GM18502 (cell line): Measurements from ENCODE around the gene MFSD11.
"Not testable (repeated sequence)": the region's sequence is repeated elsewhere in the genome, so short reads cannot be mapped to it uniquely, and the experiment has no call there.

ENCODE experiments used
- ATAC-seq: cut with Tn5 transposase; IDR thresholded peaks from one replicate; pipeline ENCODE4 v1.9.1; 2021; ENCODE audit warnings: mild to moderate bottlenecking; ENCODE audit not compliant: unreplicated experiment, poor library complexity

The MFSD11 gene

DNA sequence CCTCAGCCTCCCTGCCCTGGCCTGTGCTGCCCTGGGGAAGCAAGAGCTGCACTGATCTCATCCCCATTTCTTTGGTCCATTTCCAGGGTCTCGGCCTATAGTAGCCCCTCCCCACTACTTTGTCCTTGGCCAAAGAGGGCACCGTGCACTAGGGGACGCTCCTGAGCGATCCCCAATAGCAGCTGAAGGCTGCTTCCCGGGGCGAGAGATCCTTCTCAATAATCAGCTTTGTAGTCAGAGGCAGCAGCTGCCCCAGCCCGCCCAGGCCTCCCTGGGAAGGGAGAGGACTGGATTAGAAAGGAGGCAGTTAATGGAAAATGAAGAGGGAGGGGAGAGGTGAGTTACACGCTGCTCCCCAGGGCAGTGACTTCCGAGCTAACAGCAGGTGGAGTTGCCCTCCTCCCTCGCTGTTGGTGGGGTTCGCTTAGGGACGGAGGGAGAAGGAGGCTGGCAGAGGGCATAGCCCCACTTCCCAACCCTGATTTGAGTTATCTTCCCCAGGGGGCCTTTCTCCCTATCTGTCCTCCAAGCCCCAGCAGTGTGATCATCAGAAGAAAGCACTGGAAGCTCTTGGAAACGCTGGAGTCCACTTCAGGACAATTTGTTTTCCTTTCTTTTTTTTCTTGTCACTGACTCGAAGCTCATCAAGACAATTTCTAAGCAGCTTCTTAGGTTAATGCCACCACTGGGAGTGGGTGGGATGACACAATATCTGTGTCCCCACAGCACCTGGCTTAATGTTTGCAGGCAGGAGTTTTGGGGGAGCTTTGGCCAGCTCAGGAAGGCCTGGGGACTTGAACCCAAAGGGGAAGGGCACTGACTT lies 29.7 kb upstream of the MFSD11 start:
- ATAC-seq: no peak

- ATAC-seq: no peak
Measured at GRCh38 chr17:76709077-76709950, 28.6 kb upstream of the MFSD11 start.

DNA sequence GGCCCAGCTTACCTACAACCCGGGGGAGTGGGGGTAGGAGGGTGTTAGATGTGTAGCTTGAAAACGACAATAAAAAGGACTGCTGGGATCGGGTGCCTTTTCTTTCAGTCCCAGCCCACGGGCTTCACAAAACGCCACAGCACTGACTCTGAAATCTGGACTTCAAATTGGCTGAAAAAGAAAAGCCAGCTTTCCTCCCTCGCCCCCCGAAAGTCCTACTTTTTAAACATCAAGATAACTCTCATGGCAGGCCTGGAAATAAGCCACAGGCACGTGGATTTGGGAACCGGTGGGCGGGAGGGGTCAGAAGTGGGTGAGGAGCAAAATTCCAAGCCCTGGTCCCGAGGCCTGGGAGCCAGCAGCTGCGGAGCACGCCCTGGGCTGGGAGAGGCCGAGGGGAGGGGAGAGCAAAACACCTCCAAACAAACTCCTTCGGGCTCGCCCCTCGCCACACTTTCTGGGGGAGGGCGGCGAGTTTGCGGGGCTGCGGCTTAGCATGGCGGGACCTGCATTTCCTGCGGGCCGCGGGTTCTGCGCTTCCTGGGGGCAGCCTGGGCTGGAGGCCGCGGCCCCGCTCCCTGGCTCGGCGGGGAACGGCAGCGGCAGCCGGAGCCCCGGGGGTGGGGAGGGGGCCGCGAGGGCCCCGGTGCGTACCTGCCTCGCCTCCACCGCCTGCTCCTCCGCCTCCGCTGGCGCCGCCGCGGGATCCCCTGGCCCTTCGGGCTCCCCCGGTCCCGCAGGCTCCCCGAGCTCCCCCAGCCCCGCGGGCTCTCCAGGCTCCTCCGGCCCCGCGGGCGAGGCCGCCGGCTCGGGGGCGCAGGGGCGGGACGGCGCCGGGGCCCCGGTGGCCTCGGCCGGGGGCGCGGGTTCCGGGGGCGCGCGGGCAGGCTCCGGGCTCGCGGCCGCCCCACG lies 27.7 kb upstream of the MFSD11 start:
- ATAC-seq: not testable (repeated sequence)

- ATAC-seq: no peak
Measured at GRCh38 chr17:76710863-76711611, 26.9 kb upstream of the MFSD11 start, which contains the start of gene MXRA7. Gene MXRA7, minus strand, starts transcription at chr17:76710965. Its CDS starts 19 bp downstream, at chr17:76710946.

- ATAC-seq: not testable (repeated sequence)
Measured at GRCh38 chr17:76712321-76712720, 25.6 kb upstream of the MFSD11 start.

DNA sequence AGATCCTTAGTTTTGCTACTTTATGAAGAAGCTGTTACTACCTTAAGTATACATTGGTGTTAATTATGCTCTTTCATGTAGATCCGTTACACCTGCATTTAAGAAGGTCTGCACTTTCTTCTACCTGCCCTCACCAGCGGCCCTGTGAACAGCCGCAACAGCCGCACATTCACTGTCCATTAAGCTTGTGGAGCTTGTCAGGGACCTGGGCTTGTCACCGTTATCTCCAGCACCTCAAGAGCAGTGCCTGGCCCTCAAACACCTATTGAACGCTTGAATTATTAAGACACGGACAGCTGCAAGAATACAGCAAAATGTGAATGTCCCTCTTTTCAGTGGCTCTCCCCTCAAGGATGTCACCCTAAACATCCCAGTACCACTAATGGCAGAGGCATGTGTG lies 24.2 kb upstream of the MFSD11 start:
- no peak for ATAC-seq

DNA sequence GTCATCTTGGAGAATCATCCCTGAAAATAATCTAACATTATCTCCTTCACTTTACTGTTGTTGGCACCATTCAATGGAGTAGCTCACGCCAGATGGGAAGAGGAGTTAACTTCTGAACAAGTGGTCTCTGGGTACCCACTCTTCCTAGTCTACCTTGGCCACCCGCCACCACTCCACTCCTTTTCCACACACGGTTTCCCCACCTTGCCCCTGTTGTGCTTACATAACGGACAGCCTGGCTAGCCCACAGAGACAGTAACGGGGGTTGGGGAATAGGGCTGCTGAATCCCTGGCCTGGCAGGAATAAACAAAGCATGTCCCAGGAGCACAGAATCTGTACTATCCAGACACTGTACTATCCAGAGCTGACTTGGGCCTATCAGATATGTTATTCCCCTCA lies 23.6 kb upstream of the MFSD11 start:
- ATAC-seq: no peak

DNA sequence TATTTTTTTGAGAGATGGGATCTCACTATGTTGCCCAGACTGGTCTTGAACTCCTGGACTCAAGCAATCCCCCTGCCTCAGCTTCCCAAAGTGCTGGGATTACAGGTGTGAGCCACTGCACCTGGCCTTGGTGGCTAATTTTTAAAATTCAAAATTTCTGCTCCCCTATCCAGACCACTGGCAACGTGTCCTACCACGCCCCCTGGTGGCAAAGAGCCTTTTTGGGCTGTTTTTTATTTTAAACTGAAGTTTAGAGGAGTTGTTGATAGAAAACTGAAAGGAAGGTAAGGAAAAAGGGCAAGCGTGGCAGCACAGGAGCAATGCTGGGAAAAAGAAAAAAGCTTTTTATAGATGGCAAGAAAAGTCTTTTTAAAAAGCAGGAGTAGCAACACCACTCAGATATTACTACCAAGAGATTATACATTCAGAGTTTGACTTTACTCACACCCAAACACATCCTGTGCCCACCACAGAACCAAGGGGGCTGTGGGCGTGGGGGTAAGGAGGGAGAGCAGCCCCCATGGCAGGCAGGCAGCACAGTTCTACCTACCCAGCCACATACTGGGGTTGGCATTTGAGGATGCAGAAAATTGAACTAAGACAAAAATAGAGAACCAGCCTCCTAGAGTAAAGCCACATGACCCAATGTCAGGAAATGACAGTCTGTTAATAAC lies 23.0 kb upstream of the MFSD11 start:
- ATAC-seq: no peak

DNA sequence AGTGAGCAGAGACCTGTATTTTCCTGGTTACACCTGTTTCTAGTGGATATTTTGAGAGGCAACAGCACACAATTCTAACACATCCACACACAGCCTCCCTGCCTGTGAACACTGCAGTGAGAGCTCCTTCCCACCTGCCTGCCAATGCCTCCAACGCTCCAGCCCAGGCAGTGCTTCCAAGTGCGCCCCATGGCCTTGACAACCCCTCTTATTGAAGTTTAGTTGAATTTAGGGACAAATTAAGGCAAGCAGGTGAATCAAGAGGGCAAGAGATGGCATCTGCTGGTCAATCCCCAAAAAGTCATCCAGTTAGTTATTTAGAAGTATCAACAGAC lies 22.5 kb upstream of the MFSD11 start:
- ATAC-seq: no peak

DNA sequence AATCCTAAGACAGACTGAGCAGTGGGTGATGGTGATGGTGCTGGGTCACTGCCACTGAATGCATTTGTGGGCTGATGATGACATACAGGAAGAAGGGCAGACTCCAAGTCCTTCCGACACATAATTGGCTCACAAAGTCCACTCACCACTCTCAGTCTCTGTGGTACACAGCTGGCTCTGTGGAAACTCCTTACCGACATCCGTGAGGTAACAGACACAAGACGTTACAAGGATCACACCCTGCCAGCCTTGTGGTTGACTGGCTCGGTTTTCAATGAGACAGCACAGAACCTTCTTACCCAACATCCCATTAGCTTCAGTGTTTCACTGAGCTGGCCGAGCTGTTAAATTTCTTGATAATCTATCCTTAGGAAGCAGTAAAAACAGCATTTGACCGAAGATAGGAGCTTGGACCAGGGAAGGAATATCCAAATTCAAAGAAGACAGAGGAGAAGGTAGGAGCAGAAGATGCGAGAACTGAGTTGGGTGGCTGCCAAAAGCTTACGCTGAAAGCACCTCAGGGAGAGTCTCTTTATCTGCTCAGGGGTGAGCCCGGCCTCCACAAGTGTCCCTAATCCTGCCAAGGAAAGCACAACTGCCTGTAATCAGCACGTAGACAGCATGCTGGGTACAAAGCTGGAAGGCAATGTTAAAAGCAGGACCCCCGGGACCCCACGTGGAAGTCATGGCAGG lies 21.6 kb upstream of the MFSD11 start:
- no peak for ATAC-seq

DNA sequence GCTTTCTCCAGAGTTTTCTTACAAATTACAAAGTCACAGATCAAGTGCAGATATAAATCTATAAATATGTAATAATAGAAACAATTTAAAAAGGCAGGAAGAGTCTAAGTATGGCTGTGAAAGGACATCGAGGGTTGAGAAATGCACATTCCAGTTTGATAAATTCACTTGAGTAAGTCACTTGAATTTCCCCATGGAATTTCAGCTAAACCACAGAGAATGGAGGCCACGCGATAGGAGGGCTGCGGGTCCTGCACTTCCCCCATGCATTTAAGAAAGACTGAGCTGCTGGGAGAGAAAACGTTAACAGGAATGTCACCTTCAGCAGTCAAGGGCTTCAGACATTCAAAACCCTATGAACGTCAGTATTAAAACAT lies 21.1 kb upstream of the MFSD11 start:
- ATAC-seq: no peak

DNA sequence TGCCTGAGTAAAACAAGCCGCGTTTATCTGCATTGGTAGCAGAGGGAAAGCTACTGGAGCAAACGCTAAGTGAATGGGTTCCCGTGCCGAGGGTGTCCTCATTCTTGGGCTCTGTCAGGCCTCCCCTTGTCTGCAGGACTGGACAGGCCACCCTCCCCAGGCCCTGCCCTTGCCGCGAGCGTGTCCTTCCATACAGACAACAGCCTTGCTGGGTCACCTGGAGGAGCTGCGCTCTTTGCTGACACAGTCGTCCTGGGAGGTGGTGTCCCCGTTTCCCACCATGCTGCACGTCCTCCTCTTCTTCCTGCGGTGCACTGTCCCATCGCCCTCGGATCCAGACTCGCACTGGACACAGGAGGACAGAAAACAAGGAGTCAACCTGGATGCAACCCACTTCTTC lies 19.4 kb upstream of the MFSD11 start:
- ATAC-seq: no peak

DNA sequence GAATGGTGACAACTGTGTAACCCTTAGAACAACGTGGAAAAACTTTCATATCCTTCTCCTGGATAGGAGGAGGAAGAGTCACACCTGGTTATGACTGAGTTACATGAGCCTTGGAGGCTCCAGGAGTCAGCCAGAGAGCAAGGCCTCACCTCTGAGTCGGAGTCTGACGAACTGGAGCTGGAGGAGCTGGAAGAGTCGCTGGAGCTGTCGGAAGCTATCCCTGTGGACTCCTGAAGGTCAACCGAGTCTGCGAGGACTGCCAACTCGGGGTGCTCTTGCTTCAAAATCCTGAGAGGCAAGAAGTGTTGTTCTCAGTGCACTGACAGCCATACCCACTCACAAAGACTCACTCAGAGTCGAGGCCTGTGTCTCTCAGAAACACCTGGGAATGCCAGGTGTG lies 17.7 kb upstream of the MFSD11 start:
- no peak for ATAC-seq

- no peak for ATAC-seq
Measured at GRCh38 chr17:76720941-76721340, 17.0 kb upstream of the MFSD11 start.

GRCh38 chr17:76721463-76721862 lies 16.5 kb upstream of the MFSD11 start:
- no peak for ATAC-seq

- no peak for ATAC-seq
Measured at GRCh38 chr17:76722279-76722678, 15.6 kb upstream of the MFSD11 start.

DNA sequence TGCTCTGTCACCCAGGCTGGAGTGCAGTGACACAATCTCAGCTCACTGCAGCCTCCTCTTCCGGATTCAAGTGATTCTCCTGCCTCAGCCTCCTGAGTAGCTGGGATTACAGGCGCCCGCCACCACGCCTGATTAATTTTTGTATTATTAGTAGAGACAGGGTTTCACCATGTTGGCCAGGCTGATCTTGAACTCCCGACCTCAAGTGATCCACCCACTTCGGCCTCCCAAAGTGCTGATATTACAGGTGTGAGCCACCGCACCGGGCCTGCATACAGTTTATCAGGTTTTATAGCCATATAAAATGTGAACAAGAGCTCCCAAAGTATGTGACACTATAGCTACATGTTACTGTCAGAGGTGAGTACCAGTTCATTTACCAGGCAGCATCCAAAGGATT lies 14.9 kb upstream of the MFSD11 start:
- ATAC-seq: not testable (repeated sequence)

DNA sequence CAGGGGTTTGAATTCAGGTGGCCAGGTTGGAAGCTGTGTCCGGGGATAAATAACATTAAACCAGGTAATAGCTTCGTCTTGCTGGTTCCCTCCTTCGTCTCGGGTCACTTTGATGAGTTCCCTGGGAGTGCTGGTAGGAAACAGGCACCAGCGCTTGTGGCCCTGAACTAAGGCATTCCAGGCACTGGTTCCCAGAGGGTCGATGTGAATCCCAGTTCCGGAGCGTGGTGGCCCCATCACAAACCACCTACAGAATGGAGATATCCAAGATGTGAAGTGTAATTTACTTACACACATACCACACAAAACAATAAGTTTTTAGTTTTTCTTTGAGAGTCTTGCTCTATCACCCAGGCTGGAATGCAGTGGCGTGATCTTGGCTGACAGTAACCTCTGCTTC lies 14.1 kb upstream of the MFSD11 start:
- no peak for ATAC-seq
